8988T (cell line): ENCODE results near the gene DBNDD1.
A peak's percentile ranks its signal among the peaks of the same experiment; 100 is the strongest.

Experiments used
- DNase-seq: peaks from one replicate; pipeline ENCODE4 v3.0.0; 2011

DBNDD1 gene

DNA sequence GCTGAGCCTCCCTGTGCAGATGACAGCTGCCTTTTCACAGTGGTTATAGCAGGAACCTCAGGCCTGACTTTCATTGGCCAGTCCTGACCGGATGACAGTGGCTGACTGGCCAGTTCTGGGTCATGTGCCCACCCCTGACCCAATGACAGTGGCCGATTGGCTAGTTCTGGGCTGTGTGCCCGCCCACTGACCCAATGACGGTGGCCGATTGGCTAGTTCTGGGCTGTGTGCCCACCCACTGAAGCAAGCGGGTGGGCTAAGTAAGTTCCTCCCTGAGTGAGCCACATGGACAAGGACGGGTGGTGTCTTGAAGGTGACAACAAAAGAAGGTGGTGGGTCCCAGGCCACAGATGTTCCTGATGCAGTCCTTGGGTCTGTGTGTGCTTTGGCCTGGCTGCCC lies 61.2 kb downstream of the DBNDD1 start:
- peak; percentile 94 for DNase-seq

DNA sequence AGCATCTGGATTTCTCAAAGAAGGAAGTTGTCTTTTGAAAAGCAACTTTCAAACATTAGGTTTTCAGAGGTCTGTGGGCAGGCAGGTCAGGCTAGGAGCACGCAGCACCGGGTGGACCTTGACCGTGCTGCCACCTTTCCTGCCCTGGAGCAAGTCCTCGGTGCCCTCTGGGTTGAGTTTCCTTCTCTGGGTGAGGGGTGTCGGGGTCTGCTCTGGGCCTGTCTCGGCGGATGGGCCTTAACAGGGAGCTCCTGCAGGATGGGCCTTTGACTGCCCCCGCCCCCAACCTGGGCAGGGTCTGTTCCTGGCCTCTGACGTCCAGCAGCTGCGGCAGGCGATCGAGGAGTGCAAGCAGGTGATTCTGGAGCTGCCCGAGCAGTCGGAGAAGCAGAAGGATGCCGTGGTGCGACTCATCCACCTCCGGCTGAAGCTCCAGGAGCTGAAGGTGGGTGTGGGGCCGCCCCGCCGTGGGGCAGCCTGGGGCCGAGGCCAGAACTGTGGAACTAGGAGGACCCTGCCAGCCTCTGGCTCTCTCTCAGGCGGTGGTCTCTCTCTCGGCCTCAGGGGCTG lies 62.0 kb downstream of the DBNDD1 start:
- no peak for DNase-seq

DNA sequence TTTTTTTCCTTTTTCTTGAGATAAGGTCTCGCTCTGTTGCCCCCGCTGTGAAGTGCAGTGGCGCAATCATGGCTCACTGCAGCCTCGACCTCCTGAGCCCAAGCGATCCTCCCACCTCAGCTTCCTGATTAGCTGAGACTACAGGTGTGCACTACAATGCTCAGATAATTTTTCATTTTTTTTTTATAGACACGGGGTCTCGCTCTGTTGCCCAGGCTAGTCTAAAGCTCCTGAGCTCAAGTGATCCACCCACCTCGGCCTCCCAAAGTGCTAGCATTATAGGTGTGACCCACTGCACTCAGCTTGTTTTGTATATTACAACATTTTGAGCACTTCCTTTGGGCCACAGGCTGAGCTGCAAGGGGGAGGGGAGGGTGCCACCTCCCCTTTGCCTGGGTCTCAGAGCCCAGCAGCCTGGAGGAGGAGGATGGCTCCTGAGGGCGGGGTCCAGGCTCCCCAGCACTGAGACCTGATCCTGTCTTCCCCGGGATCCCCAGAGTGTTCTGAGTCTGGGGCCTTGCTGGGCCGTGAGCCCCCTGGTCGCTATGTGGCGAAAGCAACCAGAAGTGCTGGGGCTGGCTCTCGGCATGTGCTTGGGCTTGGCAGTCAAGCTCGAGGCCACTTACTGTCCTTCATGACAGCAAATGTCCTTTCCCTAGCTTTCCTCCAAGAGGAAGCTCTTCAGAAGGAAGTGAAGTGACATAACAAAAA lies 62.6 kb downstream of the DBNDD1 start:
- no peak for DNase-seq

DNA sequence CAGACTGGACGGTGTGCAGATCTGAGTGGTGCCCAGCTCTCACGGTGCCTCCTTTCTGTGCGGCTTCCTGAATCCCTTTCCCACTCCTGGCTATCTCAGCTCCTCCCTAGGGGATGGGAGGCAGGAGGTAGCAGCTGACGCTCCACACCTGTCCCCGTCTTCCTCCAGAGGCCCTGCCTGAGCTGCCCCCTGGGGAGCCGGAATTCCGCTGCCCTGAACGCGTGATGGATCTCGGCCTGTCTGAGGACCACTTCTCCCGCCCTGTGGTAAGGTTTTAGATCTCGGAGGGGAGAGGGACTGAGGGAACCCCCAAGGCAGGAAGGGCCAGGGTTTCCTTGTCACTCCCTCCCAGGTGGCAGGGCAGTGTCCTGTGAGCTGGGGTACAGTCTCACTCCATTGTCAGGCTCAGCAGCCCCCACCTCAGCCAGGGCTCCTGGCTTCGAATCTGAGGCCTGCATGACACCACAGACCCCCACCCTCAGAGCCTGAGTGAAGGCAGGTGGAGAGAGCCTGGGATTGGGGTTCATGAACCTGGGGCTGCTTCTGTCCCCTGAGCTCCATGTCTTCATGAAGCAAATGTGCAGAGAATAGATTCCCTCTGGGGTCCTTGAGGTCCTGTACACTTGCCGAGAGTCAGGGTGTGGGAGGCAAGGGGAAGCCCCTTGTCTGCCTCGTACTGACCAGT lies 64.1 kb downstream of the DBNDD1 start:
- DNase-seq = no peak
